WTC11 (cell line): Measurements from ENCODE around the gene FA2H.

Experiments
- CTCF ChIP-seq: fragments of 200-600 bp; IDR thresholded peaks from 2 replicates; pipeline ENCODE4 v1.8.0; 2022; ENCODE audit warnings: antibody characterized with exemption
- NR2C2 ChIP-seq: sonication (generic); formaldehyde crosslinking; IDR thresholded peaks from 2 replicates; pipeline ENCODE4 v1.8.0; 2022; ENCODE audit warnings: mild to moderate bottlenecking, missing genetic modification reagents

DNA sequence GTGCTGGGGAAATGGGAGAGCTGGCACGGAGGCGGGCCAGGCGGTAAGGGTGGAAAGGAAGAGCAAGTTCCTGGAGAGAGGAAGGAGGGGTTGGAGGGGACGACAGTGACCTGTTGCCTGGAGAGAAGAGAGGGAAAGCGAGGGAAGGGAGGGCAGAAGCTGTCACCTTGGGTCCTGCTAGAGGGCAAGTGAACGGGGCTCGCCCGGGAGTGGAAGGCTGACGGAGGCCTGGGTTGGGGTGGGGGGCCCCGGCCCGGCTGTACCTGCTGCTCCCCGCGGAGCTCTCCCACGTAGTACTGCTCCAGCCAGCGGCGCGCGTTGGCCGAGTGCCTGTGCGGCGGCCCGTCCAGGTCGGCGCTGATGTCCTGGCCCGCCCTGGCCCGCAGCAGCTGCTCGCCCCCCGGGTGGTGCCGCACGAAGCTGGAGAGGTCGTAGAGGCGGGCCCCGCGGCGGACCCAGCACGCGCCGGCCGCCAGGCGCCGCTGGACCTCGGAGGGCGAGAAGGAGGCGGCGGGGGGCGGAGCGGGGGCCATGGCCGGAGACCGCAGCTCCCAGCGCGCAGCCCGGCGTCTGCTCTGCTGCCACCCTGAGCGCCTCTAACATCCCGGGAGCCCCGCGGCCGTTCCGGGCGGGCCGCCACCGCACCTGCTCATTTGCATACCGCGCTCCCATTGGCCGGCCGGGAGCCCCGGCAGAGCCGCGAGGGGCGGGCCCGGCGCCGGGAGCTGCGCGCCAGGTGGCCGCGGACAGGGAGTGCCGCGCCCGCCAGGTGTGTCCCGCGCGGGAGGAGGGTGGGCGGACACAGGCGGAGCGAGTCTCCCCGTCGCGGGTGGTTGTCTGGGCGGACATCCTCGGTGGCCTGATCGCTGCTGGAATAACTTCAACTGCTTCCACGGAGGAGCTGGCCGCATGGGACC lies at the start of gene FA2H:
- TF ChIP-seq CTCF (no peak), NR2C2 (CRISPR knock-in tag) (no peak)
